Activated naive CD8-positive, alpha-beta T cell treated with anti-CD3 and anti-CD28 coated beads for 36 hours (primary cell): Measurements from ENCODE around the gene ZNF579. TPM values are rescaled to one million over a fixed set of nuclear protein-coding genes. Genes with fewer than 3 reads are reported as not detected.

Source experiments
- DNase-seq: peaks from one replicate; pipeline ENCODE4 v3.0.0; 2021
- H3K27ac Mint-ChIP-seq: one replicate; pipeline ENCODE4 v1.8.0; 2022; ENCODE audit warnings: mild to moderate bottlenecking, moderate library complexity, mixed read lengths
- H3K27me3 Mint-ChIP-seq: one replicate; pipeline ENCODE4 v1.8.0; 2022; ENCODE audit warnings: mild to moderate bottlenecking, mixed read lengths
- H3K36me3 Mint-ChIP-seq: one replicate; pipeline ENCODE4 v1.8.0; 2021; ENCODE audit warnings: mild to moderate bottlenecking, mixed read lengths
- H3K4me1 Mint-ChIP-seq: one replicate; pipeline ENCODE4 v1.8.0; 2021; ENCODE audit warnings: mixed read lengths
- H3K4me3 Mint-ChIP-seq: one replicate; pipeline ENCODE4 v1.8.0; 2022; ENCODE audit warnings: mild to moderate bottlenecking, moderate library complexity, mixed read lengths
- H3K9me3 Mint-ChIP-seq: one replicate; pipeline ENCODE4 v1.8.0; 2022; ENCODE audit warnings: mixed read lengths
- total RNA-seq, 2 experiments: library from RNA; stranded (reverse); gene quantifications; one replicate each; pipeline ENCODE4 v1.2.3, GENCODE V29; 2021

ZNF579 gene
- total RNA-seq, 2 experiments from 2014 or later = 5.5 to 6.1 TPM

GRCh38 chr19:55549500-55550320 lies 30.9 kb downstream of the ZNF579 start:
- no peaks in the 10 kb centered on the region for H3K9me3 Mint-ChIP-seq
- H3K27ac Mint-ChIP-seq = no peak overlapping the region
- H3K27me3 Mint-ChIP-seq = peaks cover 35% of the 10 kb centered on the region
- no peak overlapping the region for H3K4me3 Mint-ChIP-seq
- H3K4me1 Mint-ChIP-seq = peaks cover 2% of the 10 kb centered on the region
- DNase-seq = no peak
- H3K36me3 Mint-ChIP-seq = no peaks in the 10 kb centered on the region

- no peak overlapping the region for H3K4me3 Mint-ChIP-seq
- H3K36me3 Mint-ChIP-seq = no peaks in the 10 kb centered on the region
- H3K27ac Mint-ChIP-seq = no peak overlapping the region
- H3K4me1 Mint-ChIP-seq = peaks cover 2% of the 10 kb centered on the region
- no peak for DNase-seq
- no peaks in the 10 kb centered on the region for H3K9me3 Mint-ChIP-seq
- peaks cover 35% of the 10 kb centered on the region for H3K27me3 Mint-ChIP-seq
Measured at GRCh38 chr19:55546822-55547614, 33.6 kb downstream of the ZNF579 start.

- Mint-ChIP-seq H3K27ac (no peak overlapping the region), H3K36me3 (no peaks in the 10 kb centered on the region), H3K4me3 (no peak overlapping the region), H3K4me1 (peaks cover 2% of the 10 kb centered on the region), H3K9me3 (no peaks in the 10 kb centered on the region), H3K27me3 (peaks cover 38% of the 10 kb centered on the region)
- no peak for DNase-seq
Measured at GRCh38 chr19:55546011-55546410, 34.6 kb downstream of the ZNF579 start.

DNA sequence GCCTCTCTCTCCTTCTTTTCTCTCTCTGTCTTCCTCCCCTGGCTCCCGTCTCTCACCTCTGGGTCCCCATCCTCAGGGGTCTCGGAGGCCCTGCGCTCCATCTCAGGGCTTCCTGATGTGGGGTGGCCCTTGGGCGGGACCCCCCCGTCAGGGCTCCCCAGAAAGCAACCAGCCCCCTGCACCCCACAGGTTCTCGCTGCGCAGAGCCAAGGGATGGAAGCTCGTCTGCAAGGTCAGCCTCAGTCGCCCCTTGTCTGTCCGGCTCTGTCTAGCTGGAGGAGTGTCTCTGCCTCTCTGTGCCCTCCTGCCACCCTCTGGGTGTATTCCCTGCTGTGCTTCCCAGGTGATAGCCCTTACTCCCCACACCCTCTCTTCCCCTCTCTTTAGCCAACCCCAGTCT lies 35.2 kb downstream of the ZNF579 start, which contains the start of gene SBK3:
TSS of gene SBK3 (minus strand) at position 101 of the 400 bp plus-strand sequence. CDS start at position 101, 0 bp downstream.
- Mint-ChIP-seq H3K27ac (no peak within 1 kb of the TSS), H3K4me1 (peaks cover 2% of the 10 kb centered on the region), H3K36me3 (no peaks in the 10 kb centered on the region), H3K9me3 (no peaks in the 10 kb centered on the region), H3K27me3 (peaks cover 38% of the 10 kb centered on the region), H3K4me3 (no peak within 1 kb of the TSS)
- no peak for DNase-seq

GRCh38 chr19:55544776-55545439 lies 35.7 kb downstream of the ZNF579 start:
- no peak for DNase-seq
- no peaks in the 10 kb centered on the region for H3K9me3 Mint-ChIP-seq
- H3K36me3 Mint-ChIP-seq = no peaks in the 10 kb centered on the region
- no peak overlapping the region for H3K4me3 Mint-ChIP-seq
- H3K4me1 Mint-ChIP-seq = peaks cover 2% of the 10 kb centered on the region
- H3K27ac Mint-ChIP-seq = no peak overlapping the region
- peaks cover 38% of the 10 kb centered on the region for H3K27me3 Mint-ChIP-seq

DNA sequence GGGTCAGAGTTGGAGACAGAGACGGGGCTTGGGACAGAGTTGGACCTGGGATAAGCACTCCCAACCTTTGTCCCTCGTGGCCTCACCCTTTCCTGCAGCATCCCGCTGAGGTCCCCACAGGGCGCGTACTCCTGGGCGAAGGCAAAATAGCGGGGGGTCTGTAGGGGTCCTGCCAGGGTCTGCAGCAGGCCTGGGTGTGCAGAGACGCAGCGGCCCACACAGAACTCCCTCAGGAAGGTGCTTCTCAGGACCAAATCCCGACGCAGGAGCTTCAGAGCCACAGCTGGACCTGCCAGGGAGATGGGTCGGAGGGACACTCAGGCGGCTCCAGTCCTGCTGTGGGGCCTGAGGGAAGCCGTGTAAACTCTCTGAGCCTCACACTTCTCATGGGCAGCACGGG lies 36.6 kb downstream of the ZNF579 start:
- Mint-ChIP-seq H3K4me1 (peaks cover 2% of the 10 kb centered on the region), H3K9me3 (no peaks in the 10 kb centered on the region), H3K4me3 (no peak overlapping the region), H3K27ac (no peak overlapping the region), H3K27me3 (peaks cover 38% of the 10 kb centered on the region), H3K36me3 (no peaks in the 10 kb centered on the region)
- DNase-seq = no peak

DNA sequence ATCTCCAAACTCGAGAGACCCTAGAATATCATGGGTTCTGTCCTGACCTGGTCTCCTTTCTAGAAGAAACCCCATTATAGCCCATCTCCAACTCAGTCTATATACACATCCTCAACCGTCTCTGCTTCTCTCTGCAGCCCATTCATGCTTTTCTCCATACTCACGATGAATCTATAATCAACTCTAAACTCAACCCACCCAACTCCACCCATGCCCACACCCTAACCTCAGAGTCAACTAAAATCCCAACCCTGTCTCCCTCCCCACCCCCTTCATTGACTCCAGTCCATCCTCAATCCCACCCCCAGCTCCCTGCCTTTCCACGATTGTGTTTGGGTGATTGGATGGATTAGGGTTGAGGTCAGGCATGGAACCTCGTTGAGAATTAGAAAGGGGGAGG lies 37.1 kb downstream of the ZNF579 start:
- Mint-ChIP-seq H3K27me3 (peaks cover 37% of the 10 kb centered on the region), H3K36me3 (no peaks in the 10 kb centered on the region), H3K9me3 (no peaks in the 10 kb centered on the region), H3K4me3 (no peak overlapping the region), H3K27ac (no peak overlapping the region), H3K4me1 (peaks cover 2% of the 10 kb centered on the region)
- DNase-seq = no peak

- Mint-ChIP-seq H3K4me3 (no peak overlapping the region), H3K36me3 (no peaks in the 10 kb centered on the region), H3K4me1 (peaks cover 1% of the 10 kb centered on the region), H3K27ac (no peak overlapping the region), H3K27me3 (peaks cover 25% of the 10 kb centered on the region), H3K9me3 (no peaks in the 10 kb centered on the region)
- DNase-seq = no peak
Measured at GRCh38 chr19:55542292-55542855, 38.3 kb downstream of the ZNF579 start.

DNA sequence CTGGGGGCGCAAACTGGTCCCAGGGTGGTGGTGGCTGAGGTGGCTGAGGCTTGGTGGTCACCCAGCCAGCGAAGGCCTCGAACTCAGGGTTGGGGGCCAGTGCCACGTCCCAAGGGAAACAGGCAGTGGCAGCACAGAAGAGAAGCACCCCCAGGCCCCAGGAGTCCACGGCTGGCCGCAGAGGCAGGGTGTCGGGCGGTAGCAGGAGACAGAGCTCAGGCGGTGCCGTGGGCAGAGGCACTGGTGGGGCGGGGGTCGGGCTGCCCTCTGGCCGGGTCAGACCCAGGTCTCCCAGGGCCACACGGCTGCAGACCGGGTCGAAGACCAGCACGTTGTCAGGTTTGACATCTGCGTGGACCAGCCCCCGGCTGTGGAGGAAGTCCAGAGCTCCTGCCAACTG lies 39.6 kb downstream of the ZNF579 start:
- Mint-ChIP-seq H3K9me3 (no peaks in the 10 kb centered on the region), H3K4me1 (no peaks in the 10 kb centered on the region), H3K36me3 (no peaks in the 10 kb centered on the region), H3K4me3 (no peak overlapping the region), H3K27me3 (peaks cover 14% of the 10 kb centered on the region), H3K27ac (no peak overlapping the region)
- DNase-seq = no peak

GRCh38 chr19:55540619-55541018 lies 40.0 kb downstream of the ZNF579 start:
- Mint-ChIP-seq H3K4me3 (no peak overlapping the region), H3K9me3 (no peaks in the 10 kb centered on the region), H3K27me3 (peaks cover 9% of the 10 kb centered on the region), H3K36me3 (no peaks in the 10 kb centered on the region), H3K27ac (no peak overlapping the region), H3K4me1 (no peaks in the 10 kb centered on the region)
- DNase-seq = no peak

GRCh38 chr19:55539090-55539984 lies 41.3 kb downstream of the ZNF579 start:
- Mint-ChIP-seq H3K4me3 (no peak overlapping the region), H3K36me3 (no peaks in the 10 kb centered on the region)
- no peak for DNase-seq

DNA sequence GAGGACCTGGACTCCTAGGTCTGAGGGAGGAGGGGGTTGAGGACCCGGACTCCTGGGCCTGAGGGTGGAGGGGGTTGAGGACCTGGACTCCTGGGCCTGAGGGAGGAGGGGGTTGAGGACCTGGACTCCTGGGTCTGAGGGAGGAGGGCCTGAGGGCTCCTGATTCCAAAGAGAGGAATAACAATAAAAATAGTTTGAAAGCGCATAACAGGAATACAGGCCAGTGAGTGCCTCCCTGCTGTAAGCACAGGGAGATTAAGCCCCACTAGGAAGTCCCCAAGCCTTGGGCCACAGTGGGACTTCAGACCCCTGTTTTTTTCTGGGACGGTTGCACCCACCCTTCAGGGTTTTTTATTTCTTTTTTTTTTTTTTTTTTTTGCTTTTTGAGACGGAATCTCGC lies 42.5 kb downstream of the ZNF579 start:
- Mint-ChIP-seq H3K27me3 (peaks cover 7% of the 10 kb centered on the region), H3K4me3 (no peak overlapping the region), H3K4me1 (no peaks in the 10 kb centered on the region), H3K27ac (no peak overlapping the region), H3K9me3 (no peaks in the 10 kb centered on the region), H3K36me3 (no peaks in the 10 kb centered on the region)
- no peak for DNase-seq

More at GRCh38 chr19:55539090-55539984, 41.3 kb downstream of the ZNF579 start:
- H3K9me3 Mint-ChIP-seq = no peaks in the 10 kb centered on the region
- peaks cover 3% of the 10 kb centered on the region for H3K27me3 Mint-ChIP-seq
- no peak overlapping the region for H3K27ac Mint-ChIP-seq
- no peaks in the 10 kb centered on the region for H3K4me1 Mint-ChIP-seq

DNA sequence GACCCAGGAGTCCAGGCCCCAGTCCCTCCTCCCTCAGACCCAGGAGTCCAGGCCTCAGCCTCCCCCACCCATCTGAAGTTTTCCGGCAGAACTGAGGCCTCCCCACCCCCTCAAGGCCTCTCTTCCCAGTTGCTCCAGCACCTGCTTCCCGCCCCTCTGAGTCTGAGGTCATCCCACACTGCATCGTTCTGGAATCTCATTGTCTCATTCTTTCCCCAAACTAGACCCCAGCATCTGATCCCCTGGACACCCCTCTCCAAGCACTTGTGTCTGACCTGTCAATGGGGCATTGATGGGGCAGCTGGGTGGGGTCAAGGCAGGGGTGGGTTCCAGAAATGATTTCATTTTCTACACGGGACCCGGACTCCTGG lies 42.9 kb downstream of the ZNF579 start:
- H3K27me3 Mint-ChIP-seq = peaks cover 7% of the 10 kb centered on the region
- no peaks in the 10 kb centered on the region for H3K4me1 Mint-ChIP-seq
- no peak for DNase-seq
- no peak overlapping the region for H3K4me3 Mint-ChIP-seq
- H3K27ac Mint-ChIP-seq = no peak overlapping the region
- H3K36me3 Mint-ChIP-seq = no peaks in the 10 kb centered on the region
- H3K9me3 Mint-ChIP-seq = no peaks in the 10 kb centered on the region
